ENCODE results near the gene NFE2L1. TPM values are rescaled to one million over a fixed set of nuclear protein-coding genes. Genes with fewer than 3 reads are reported as not detected.
"Not testable (repeated sequence)": the region's sequence is repeated elsewhere in the genome, so short reads cannot be mapped to it uniquely, and the experiment has no call there.

Gene NFE2L1
- polyA plus RNA-seq (2013): 87.8 and 92.2 TPM in 2 replicates

GRCh38 chr17:48047741-48048383 is at the start of gene NFE2L1:
Gene NFE2L1 (plus strand): TSS chr17:48048359. CDS start chr17:48051119, 2,760 bp downstream.
- Histone ChIP-seq H3K4ac (ENCODE audit: low read depth, low read length) (peak within 1 kb of the TSS; percentile 98), H3K4me2 (ENCODE audit: low read length) (peak within 1 kb of the TSS; percentile 82), H4K12ac (ENCODE audit: low read depth, low read length) (peak within 1 kb of the TSS; percentile 100), H2AK5ac (ENCODE audit: low read length) (peak within 1 kb of the TSS; percentile 99), H2AFZ (ENCODE audit: insufficient read depth, low read length, poor library complexity) (peak within 1 kb of the TSS; percentile 100), H3K36me3 (ENCODE audit: control insufficient read depth in 1 of 2, insufficient read depth in 2 of 2, low read length in 2 of 2) (peaks cover 14 to 23% of the 10 kb centered on the region in 2 experiments), H3K27me3 (ENCODE audit: insufficient read depth, low read length) (no peaks in the 10 kb centered on the region), H2BK5ac (ENCODE audit: low read depth, low read length, poor library complexity) (peak within 1 kb of the TSS; percentile 99), H3K79me2 (ENCODE audit: control insufficient read depth, insufficient read depth, low read length, poor library complexity) (peaks cover 11% of the 10 kb centered on the region), H3K27ac (ENCODE audit: low read depth, low read length) (peak within 1 kb of the TSS; percentile 99), H3K4me1 (ENCODE audit: control insufficient read depth in 1 of 2, insufficient read depth in 2 of 2, low read length in 2 of 2) (peaks cover 8 to 29% of the 10 kb centered on the region in 2 experiments), H3K18ac (ENCODE audit: low read length) (peak within 1 kb of the TSS; percentile 100), H3K23ac (ENCODE audit: low read length) (no peak within 1 kb of the TSS), H3K9me3 (ENCODE audit: insufficient read depth, low read depth, low read length) (peaks cover 4% of the 10 kb centered on the region), H3K14ac (ENCODE audit: low read length) (peak within 1 kb of the TSS; percentile 100), H3K9ac (ENCODE audit: low read length) (peak within 1 kb of the TSS; percentile 92), H3K79me1 (ENCODE audit: low read length) (peaks cover 14% of the 10 kb centered on the region), H2BK120ac (ENCODE audit: insufficient read depth, low read length, poor library complexity) (peak within 1 kb of the TSS; percentile 100), H2BK12ac (ENCODE audit: low read length) (peak within 1 kb of the TSS; percentile 52), H3K4me3 (ENCODE audit: low read depth, low read length) (peak within 1 kb of the TSS; percentile 93), H4K8ac (ENCODE audit: low read depth, low read length) (peak within 1 kb of the TSS; percentile 100), H4K91ac (ENCODE audit: low read depth, low read length) (peak within 1 kb of the TSS; percentile 100)
- DNase-seq: peak; percentile 99
- WGBS (ENCODE audit: extremely low coverage, insufficient coverage, insufficient read length): no CpG with 5 or more reads among the region's 47 CpGs

GRCh38 chr17:47999582-47999981 is 48.6 kb upstream of the NFE2L1 start:
- peak in 1 of 2 donors; percentile 4 for DNase-seq
- Histone ChIP-seq H3K23ac (ENCODE audit: low read length) (no peak overlapping the region), H3K4me2 (ENCODE audit: low read length) (no peak overlapping the region), H4K12ac (ENCODE audit: low read depth, low read length) (no peak overlapping the region), H3K14ac (ENCODE audit: low read length) (no peak overlapping the region), H4K91ac (ENCODE audit: low read depth, low read length) (no peak overlapping the region), H2BK120ac (ENCODE audit: insufficient read depth, low read length, poor library complexity) (no peak overlapping the region), H2AK5ac (ENCODE audit: low read length) (no peak overlapping the region), H3K18ac (ENCODE audit: low read length) (no peak overlapping the region), H3K9me3 (ENCODE audit: insufficient read depth, low read depth, low read length) (peaks cover 4% of the 10 kb centered on the region), H3K27me3 (ENCODE audit: insufficient read depth, low read length) (no peaks in the 10 kb centered on the region), H2BK12ac (ENCODE audit: low read length) (no peak overlapping the region), H2AFZ (ENCODE audit: insufficient read depth, low read length, poor library complexity) (no peak overlapping the region), H3K4me1 (ENCODE audit: control insufficient read depth in 1 of 2, insufficient read depth in 2 of 2, low read length in 2 of 2) (peaks cover 14 to 28% of the 10 kb centered on the region in 2 experiments), H3K4me3 (ENCODE audit: low read depth, low read length) (no peak overlapping the region), H3K27ac (ENCODE audit: low read depth, low read length) (no peak overlapping the region), H3K36me3 (ENCODE audit: control insufficient read depth in 1 of 2, insufficient read depth in 2 of 2, low read length in 2 of 2) (no peaks in the 10 kb centered on the region), H3K79me2 (ENCODE audit: control insufficient read depth, insufficient read depth, low read length, poor library complexity) (no peaks in the 10 kb centered on the region), H3K79me1 (ENCODE audit: low read length) (peaks cover 14% of the 10 kb centered on the region), H3K9ac (ENCODE audit: low read length) (no peak overlapping the region), H4K8ac (ENCODE audit: low read depth, low read length) (no peak overlapping the region), H3K4ac (ENCODE audit: low read depth, low read length) (no peak overlapping the region), H2BK5ac (ENCODE audit: low read depth, low read length, poor library complexity) (no peak overlapping the region)
- no CpG with 5 or more reads among the region's 4 CpGs for WGBS (ENCODE audit: extremely low coverage, insufficient coverage, insufficient read length)

GRCh38 chr17:48001197-48001596 is 47.0 kb upstream of the NFE2L1 start:
- no peak overlapping the region for H4K8ac ChIP-seq (ENCODE audit: low read depth, low read length)
- H3K9me3 ChIP-seq (ENCODE audit: insufficient read depth, low read depth, low read length): peaks cover 2% of the 10 kb centered on the region
- H3K79me2 ChIP-seq (ENCODE audit: control insufficient read depth, insufficient read depth, low read length, poor library complexity): no peaks in the 10 kb centered on the region
- H2BK12ac ChIP-seq (ENCODE audit: low read length): no peak overlapping the region
- peaks cover 14 to 20% of the 10 kb centered on the region in 2 experiments for H3K4me1 ChIP-seq (ENCODE audit: control insufficient read depth in 1 of 2, insufficient read depth in 2 of 2, low read length in 2 of 2)
- no peak overlapping the region for H3K18ac ChIP-seq (ENCODE audit: low read length)
- no peak overlapping the region for H3K4me2 ChIP-seq (ENCODE audit: low read length)
- H3K9ac ChIP-seq (ENCODE audit: low read length): no peak overlapping the region
- no CpG with 5 or more reads among the region's 1 CpG for WGBS (ENCODE audit: extremely low coverage, insufficient coverage, insufficient read length)
- no peak overlapping the region for H3K23ac ChIP-seq (ENCODE audit: low read length)
- H4K12ac ChIP-seq (ENCODE audit: low read depth, low read length): no peak overlapping the region
- no peak overlapping the region for H2BK120ac ChIP-seq (ENCODE audit: insufficient read depth, low read length, poor library complexity)
- no peak overlapping the region for H2BK5ac ChIP-seq (ENCODE audit: low read depth, low read length, poor library complexity)
- H3K36me3 ChIP-seq (ENCODE audit: control insufficient read depth in 1 of 2, insufficient read depth in 2 of 2, low read length in 2 of 2): no peaks in the 10 kb centered on the region
- no peak overlapping the region for H2AK5ac ChIP-seq (ENCODE audit: low read length)
- H3K79me1 ChIP-seq (ENCODE audit: low read length): peaks cover 14% of the 10 kb centered on the region
- H3K4me3 ChIP-seq (ENCODE audit: low read depth, low read length): no peak overlapping the region
- H3K27ac ChIP-seq (ENCODE audit: low read depth, low read length): no peak overlapping the region
- no peak overlapping the region for H3K4ac ChIP-seq (ENCODE audit: low read depth, low read length)
- H3K14ac ChIP-seq (ENCODE audit: low read length): no peak overlapping the region
- peak in 1 of 2 donors; percentile 17 for DNase-seq
- H4K91ac ChIP-seq (ENCODE audit: low read depth, low read length): no peak overlapping the region
- no peaks in the 10 kb centered on the region for H3K27me3 ChIP-seq (ENCODE audit: insufficient read depth, low read length)
- no peak overlapping the region for H2AFZ ChIP-seq (ENCODE audit: insufficient read depth, low read length, poor library complexity)

- H3K79me2 ChIP-seq (ENCODE audit: control insufficient read depth, insufficient read depth, low read length, poor library complexity); H2BK12ac ChIP-seq (ENCODE audit: low read length); H3K9me3 ChIP-seq (ENCODE audit: insufficient read depth, low read depth, low read length); H3K14ac ChIP-seq (ENCODE audit: low read length); H2AK5ac ChIP-seq (ENCODE audit: low read length); H4K91ac ChIP-seq (ENCODE audit: low read depth, low read length); H3K36me3 ChIP-seq (ENCODE audit: control insufficient read depth in 1 of 2, insufficient read depth in 2 of 2, low read length in 2 of 2); H3K4ac ChIP-seq (ENCODE audit: low read depth, low read length); H3K27me3 ChIP-seq (ENCODE audit: insufficient read depth, low read length); H2AFZ ChIP-seq (ENCODE audit: insufficient read depth, low read length, poor library complexity); H3K27ac ChIP-seq (ENCODE audit: low read depth, low read length); H4K8ac ChIP-seq (ENCODE audit: low read depth, low read length); H2BK5ac ChIP-seq (ENCODE audit: low read depth, low read length, poor library complexity); DNase-seq; H3K9ac ChIP-seq (ENCODE audit: low read length); H4K12ac ChIP-seq (ENCODE audit: low read depth, low read length); H3K23ac ChIP-seq (ENCODE audit: low read length); H2BK120ac ChIP-seq (ENCODE audit: insufficient read depth, low read length, poor library complexity); H3K4me3 ChIP-seq (ENCODE audit: low read depth, low read length); H3K4me2 ChIP-seq (ENCODE audit: low read length); H3K18ac ChIP-seq (ENCODE audit: low read length): not testable (repeated sequence)
- no CpG with 5 or more reads among the region's 5 CpGs for WGBS (ENCODE audit: extremely low coverage, insufficient coverage, insufficient read length)
- H3K4me1 ChIP-seq (ENCODE audit: control insufficient read depth in 1 of 2, insufficient read depth in 2 of 2, low read length in 2 of 2): peaks cover 12 to 15% of the 10 kb centered on the region in 2 experiments
- H3K79me1 ChIP-seq (ENCODE audit: low read length): peaks cover 14% of the 10 kb centered on the region
Observed at GRCh38 chr17:48001657-48002056, 46.5 kb upstream of the NFE2L1 start.
